ENCODE results near the gene TMEM163.

DNA sequence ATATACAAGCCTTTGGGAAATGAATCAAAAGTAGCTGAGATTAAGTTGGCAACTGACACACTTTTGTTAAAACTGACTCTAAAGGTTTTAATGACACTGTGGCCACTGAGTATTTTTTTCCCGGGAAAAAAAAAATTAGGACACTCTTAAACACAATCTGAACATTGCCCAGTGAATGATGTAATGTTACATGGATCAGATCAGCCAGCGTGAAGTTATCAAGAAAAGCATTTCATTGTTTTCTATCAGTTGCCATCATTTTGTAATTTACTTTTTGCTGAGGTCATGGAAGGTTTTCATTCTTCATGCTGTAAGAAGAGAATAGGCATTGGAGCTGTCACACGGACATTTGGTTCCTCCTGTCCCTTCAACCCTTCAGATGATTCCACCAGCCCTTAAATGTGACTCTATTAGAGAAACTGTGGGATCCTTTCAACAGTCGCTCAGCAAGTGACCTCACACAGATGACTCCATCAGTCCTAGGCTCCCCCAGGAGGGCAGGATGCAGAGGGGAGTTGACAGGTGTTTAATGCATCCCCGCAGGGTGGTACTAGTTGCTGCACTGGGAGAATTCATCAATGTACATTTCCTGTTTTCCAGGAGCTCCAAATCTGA lies 300.7 kb downstream of the TMEM163 start:
- TF ChIP-seq, protein P1, sequence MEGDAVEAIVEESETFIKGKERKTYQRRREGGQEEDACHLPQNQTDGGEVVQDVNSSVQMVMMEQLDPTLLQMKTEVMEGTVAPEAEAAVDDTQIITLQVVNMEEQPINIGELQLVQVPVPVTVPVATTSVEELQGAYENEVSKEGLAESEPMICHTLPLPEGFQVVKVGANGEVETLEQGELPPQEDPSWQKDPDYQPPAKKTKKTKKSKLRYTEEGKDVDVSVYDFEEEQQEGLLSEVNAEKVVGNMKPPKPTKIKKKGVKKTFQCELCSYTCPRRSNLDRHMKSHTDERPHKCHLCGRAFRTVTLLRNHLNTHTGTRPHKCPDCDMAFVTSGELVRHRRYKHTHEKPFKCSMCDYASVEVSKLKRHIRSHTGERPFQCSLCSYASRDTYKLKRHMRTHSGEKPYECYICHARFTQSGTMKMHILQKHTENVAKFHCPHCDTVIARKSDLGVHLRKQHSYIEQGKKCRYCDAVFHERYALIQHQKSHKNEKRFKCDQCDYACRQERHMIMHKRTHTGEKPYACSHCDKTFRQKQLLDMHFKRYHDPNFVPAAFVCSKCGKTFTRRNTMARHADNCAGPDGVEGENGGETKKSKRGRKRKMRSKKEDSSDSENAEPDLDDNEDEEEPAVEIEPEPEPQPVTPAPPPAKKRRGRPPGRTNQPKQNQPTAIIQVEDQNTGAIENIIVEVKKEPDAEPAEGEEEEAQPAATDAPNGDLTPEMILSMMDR (IDR thresholded peaks at IDR 0.05; ENCODE audit: insufficient read depth, low read depth, low read length), result no peak
- no peak for TF ChIP-seq EZH2 (IDR thresholded peaks at IDR 0.05; ENCODE audit: insufficient read depth, low read length)

All from astrocyte (in vitro differentiated cells and primary cell).